Measurements from ENCODE around the gene DSG2.

GRCh38 chr18:31595121-31595771, 97.3 kb downstream of the DSG2 start:
- TF ChIP-seq CTCF (IDR thresholded peaks at IDR 0.05) (no peak), ZFX (IDR thresholded peaks at IDR 0.05; ENCODE audit: borderline replicate concordance) (no peak)

Measured in 22Rv1 (cell line).